Caco-2 (cell line): ENCODE data around the gene SPDYE4. TPM values are rescaled to one million over a fixed set of nuclear protein-coding genes. Genes with fewer than 3 reads are reported as not detected.

Experiments
- BruUV-seq: library from RNA; stranded (reverse); fragments of 400-500 nt; replicated peaks from 2 replicates; lab custom pipeline; 2021; lab: Mats Ljungman, UMichigan
- CTCF ChIA-PET: fragments of 300-600 bp; sonication (Branson Sonifier 250); formaldehyde crosslinking; loops from one replicate; lab custom pipeline; 2022; ENCODE audit warnings: antibody characterized with exemption; lab: Charles Lee
- POLR2A ChIA-PET: fragments of 300-600 bp; sonication (Branson Sonifier 250); formaldehyde crosslinking; loops from one replicate; lab custom pipeline; 2022; ENCODE audit warnings: antibody characterized with exemption; lab: Charles Lee
- DNase-seq, 2 experiments: peaks; one replicate each; pipeline versions ENCODE4 v3.0.0 to v3.0.0-alpha.2; 2020 to 2022
- H3K27me3 ChIP-seq: replicated peaks from 2 replicates; pipeline ENCODE4 v1.6.0; 2011; ENCODE audit warnings: low read length; ENCODE audit not compliant: control insufficient read depth, insufficient read depth
- H3K36me3 ChIP-seq: 2 replicates; pipeline ENCODE4 v1.5.1; 2011; ENCODE audit warnings: low read length; ENCODE audit not compliant: control insufficient read depth, insufficient read depth
- H3K4me1 ChIP-seq: fragments of 250-450 bp; sonication (Bioruptor Pico); 2 replicates; pipeline ENCODE4 v1.5.1; 2020; ENCODE audit warnings: mild to moderate bottlenecking
- H3K4me3 ChIP-seq: 2 replicates; pipeline ENCODE4 v1.5.1; 2011; ENCODE audit warnings: low read depth, mild to moderate bottlenecking, control low read depth, low read length
- H3K9me3 ChIP-seq: fragments of 250-450 bp; sonication (Bioruptor Pico); 2 replicates; pipeline ENCODE4 v1.5.1; 2020; ENCODE audit warnings: mild to moderate bottlenecking, moderate library complexity
- H3K27ac Mint-ChIP-seq: one replicate; pipeline ENCODE4 v1.8.0; 2022; ENCODE audit warnings: mixed read lengths; ENCODE audit not compliant: unreplicated experiment
- H3K27me3 Mint-ChIP-seq: one replicate; pipeline ENCODE4 v1.8.0; 2022; ENCODE audit warnings: mixed read lengths; ENCODE audit not compliant: insufficient read depth, unreplicated experiment
- H3K36me3 Mint-ChIP-seq: one replicate; pipeline ENCODE4 v1.8.0; 2022; ENCODE audit warnings: mild to moderate bottlenecking, mixed read lengths; ENCODE audit not compliant: insufficient read depth, unreplicated experiment
- H3K4me1 Mint-ChIP-seq: one replicate; pipeline ENCODE4 v1.8.0; 2022; ENCODE audit warnings: low read depth, mixed read lengths; ENCODE audit not compliant: unreplicated experiment
- H3K4me3 Mint-ChIP-seq: one replicate; pipeline ENCODE4 v1.8.0; 2022; ENCODE audit warnings: mild to moderate bottlenecking, moderate library complexity, mixed read lengths; ENCODE audit not compliant: unreplicated experiment
- H3K9me3 Mint-ChIP-seq: one replicate; pipeline ENCODE4 v1.8.0; 2022; ENCODE audit warnings: mixed read lengths; ENCODE audit not compliant: unreplicated experiment
- intact Hi-C: fragments of 100-400 bp; cut with micrococcal nuclease; formaldehyde crosslinking; loops from one replicate; pipeline ENCODE4 v1.10.0; 2022; ENCODE audit not compliant: unreplicated experiment
- total RNA-seq: library from RNA; stranded (reverse); gene quantifications from 2 replicates; pipeline ENCODE4 v1.2.3, GENCODE V29; 2022
- TF ChIP-seq, protein P1 (sequence below), 2 experiments: fragments of 200-600 bp in 1 of 2; IDR thresholded peaks; 1 replicate in 1 of 2; 2 replicates in 1 of 2; pipeline versions ENCODE4 v1.5.1 to v1.8.0; 2011 to 2022; ENCODE audit warnings: antibody characterized with exemption in 1 of 2, control low read depth in 1 of 2, inconsistent platforms in 1 of 2, low read depth in 1 of 2, low read length in 1 of 2, mild to moderate bottlenecking in 1 of 2, moderate library complexity in 1 of 2; ENCODE audit not compliant: insufficient read depth in 1 of 2, severe bottlenecking in 1 of 2, unreplicated experiment in 1 of 2

Gene SPDYE4
- total RNA-seq, 1 experiment from 2014 or later, result not detected

DNA sequence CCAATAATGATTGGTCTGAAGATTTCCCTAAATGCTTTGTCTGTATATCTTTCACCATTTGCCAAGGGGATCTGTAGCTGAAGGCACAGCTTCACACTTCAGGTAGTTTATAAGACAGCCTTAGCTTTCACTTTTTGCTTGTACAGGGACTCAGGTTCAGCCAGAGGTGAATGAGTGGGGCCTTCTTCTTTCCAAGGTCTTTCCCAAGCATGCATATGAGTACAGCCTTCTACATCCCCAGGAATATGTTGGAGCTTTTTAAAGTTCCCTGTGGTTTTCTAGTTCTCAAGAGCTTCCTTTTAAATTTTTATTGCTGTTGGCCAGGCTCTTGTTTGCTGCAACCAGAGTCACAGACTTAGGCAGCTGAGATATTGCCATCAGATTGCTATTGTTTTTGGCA is 17.9 kb upstream of the SPDYE4 start:
- no peak for DNase-seq
- Histone ChIP-seq H3K4me3 (no peak overlapping the region), H3K4me1 (no peaks in the 10 kb centered on the region), H3K36me3 (no peaks in the 10 kb centered on the region), H3K9me3 (no peaks in the 10 kb centered on the region), H3K27me3 (no peaks in the 10 kb centered on the region)
- Mint-ChIP-seq H3K27ac (no peak overlapping the region), H3K9me3 (no peaks in the 10 kb centered on the region), H3K4me3 (no peak overlapping the region), H3K4me1 (no peaks in the 10 kb centered on the region), H3K36me3 (no peaks in the 10 kb centered on the region), H3K27me3 (no peaks in the 10 kb centered on the region)
- ChIA-PET POLR2A (no interaction called here), CTCF (no interaction called here)
- TF ChIP-seq, protein P1, sequence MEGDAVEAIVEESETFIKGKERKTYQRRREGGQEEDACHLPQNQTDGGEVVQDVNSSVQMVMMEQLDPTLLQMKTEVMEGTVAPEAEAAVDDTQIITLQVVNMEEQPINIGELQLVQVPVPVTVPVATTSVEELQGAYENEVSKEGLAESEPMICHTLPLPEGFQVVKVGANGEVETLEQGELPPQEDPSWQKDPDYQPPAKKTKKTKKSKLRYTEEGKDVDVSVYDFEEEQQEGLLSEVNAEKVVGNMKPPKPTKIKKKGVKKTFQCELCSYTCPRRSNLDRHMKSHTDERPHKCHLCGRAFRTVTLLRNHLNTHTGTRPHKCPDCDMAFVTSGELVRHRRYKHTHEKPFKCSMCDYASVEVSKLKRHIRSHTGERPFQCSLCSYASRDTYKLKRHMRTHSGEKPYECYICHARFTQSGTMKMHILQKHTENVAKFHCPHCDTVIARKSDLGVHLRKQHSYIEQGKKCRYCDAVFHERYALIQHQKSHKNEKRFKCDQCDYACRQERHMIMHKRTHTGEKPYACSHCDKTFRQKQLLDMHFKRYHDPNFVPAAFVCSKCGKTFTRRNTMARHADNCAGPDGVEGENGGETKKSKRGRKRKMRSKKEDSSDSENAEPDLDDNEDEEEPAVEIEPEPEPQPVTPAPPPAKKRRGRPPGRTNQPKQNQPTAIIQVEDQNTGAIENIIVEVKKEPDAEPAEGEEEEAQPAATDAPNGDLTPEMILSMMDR (IDR thresholded peaks at IDR 0.05; ENCODE audit: insufficient read depth in 1 of 2, low read depth in 1 of 2, low read length in 1 of 2, severe bottlenecking in 1 of 2, unreplicated experiment in 1 of 2), result no peak
- no TSS peak for BruUV-seq
- intact Hi-C loops, result no loop called here

DNA sequence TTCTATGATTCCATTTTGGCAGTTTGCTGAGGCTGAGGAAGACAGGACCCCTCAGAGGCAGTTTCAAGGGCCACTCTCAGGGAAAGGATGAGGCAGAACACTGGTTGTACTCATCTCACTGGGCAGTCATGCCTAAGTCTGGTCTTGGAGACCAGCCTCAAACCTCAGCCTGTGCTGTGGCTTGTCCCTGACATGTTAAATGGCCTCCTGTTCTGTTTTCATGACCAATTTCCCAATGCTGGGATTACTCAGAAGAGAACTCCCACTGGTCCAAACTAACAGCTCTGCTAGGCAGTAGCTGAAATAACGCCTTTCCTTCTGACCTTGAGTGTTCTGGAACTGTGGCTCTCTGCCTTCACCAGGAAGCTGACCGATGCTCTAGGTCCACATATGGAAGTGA is 8.4 kb upstream of the SPDYE4 start:
- Mint-ChIP-seq H3K4me3 (no peak overlapping the region), H3K4me1 (no peaks in the 10 kb centered on the region), H3K36me3 (no peaks in the 10 kb centered on the region), H3K27me3 (peaks cover 10% of the 10 kb centered on the region), H3K27ac (no peak overlapping the region), H3K9me3 (no peaks in the 10 kb centered on the region)
- Histone ChIP-seq H3K9me3 (no peaks in the 10 kb centered on the region), H3K36me3 (no peaks in the 10 kb centered on the region), H3K4me1 (no peaks in the 10 kb centered on the region), H3K4me3 (no peak overlapping the region), H3K27me3 (no peaks in the 10 kb centered on the region)
- intact Hi-C loops, result no loop called here
- no peak for DNase-seq
- BruUV-seq, result no TSS peak
- TF ChIP-seq, protein P1 (IDR thresholded peaks at IDR 0.05; ENCODE audit: insufficient read depth in 1 of 2, low read depth in 1 of 2, low read length in 1 of 2, severe bottlenecking in 1 of 2, unreplicated experiment in 1 of 2), result no peak
- ChIA-PET POLR2A (no interaction called here), CTCF (no interaction called here)

DNA sequence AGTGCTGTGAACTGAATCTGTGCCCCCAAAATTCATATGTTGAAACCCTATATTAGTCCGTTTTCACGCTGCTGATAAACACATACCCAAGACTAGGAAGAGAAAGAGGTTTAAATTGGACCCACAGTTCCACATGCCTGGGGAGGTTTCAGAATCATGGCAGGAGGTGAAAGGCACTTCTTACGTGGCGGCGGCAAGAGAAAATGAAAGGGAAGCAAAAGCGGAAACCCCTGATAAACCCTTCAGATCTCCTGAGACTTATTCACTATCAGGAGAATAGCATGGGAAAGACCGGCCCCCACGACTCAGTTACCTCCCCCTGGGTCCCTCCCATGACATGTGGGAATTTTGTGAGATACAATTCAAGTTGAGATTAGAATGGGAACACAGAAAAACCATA is 3.7 kb upstream of the SPDYE4 start:
- Mint-ChIP-seq H3K4me1 (no peaks in the 10 kb centered on the region), H3K4me3 (no peak overlapping the region), H3K27me3 (peaks cover 11% of the 10 kb centered on the region), H3K36me3 (no peaks in the 10 kb centered on the region), H3K27ac (no peak overlapping the region), H3K9me3 (no peaks in the 10 kb centered on the region)
- Histone ChIP-seq H3K36me3 (no peaks in the 10 kb centered on the region), H3K9me3 (no peaks in the 10 kb centered on the region), H3K4me1 (no peaks in the 10 kb centered on the region), H3K4me3 (no peak overlapping the region), H3K27me3 (no peaks in the 10 kb centered on the region)
- no TSS peak for BruUV-seq
- ChIA-PET CTCF (no interaction called here), POLR2A (no interaction called here)
- no peak for DNase-seq
- TF ChIP-seq, protein P1 (IDR thresholded peaks at IDR 0.05; ENCODE audit: insufficient read depth in 1 of 2, low read depth in 1 of 2, low read length in 1 of 2, severe bottlenecking in 1 of 2, unreplicated experiment in 1 of 2), result no peak
- intact Hi-C loops, result no loop called here
